RKO (cell line): ENCODE measurements around the gene SLC43A1.

ENCODE experiments used
- DNase-seq: peaks from one replicate; pipeline ENCODE4 v3.0.0-alpha.2; 2016; ENCODE audit warnings: low spot score

Gene SLC43A1

DNA sequence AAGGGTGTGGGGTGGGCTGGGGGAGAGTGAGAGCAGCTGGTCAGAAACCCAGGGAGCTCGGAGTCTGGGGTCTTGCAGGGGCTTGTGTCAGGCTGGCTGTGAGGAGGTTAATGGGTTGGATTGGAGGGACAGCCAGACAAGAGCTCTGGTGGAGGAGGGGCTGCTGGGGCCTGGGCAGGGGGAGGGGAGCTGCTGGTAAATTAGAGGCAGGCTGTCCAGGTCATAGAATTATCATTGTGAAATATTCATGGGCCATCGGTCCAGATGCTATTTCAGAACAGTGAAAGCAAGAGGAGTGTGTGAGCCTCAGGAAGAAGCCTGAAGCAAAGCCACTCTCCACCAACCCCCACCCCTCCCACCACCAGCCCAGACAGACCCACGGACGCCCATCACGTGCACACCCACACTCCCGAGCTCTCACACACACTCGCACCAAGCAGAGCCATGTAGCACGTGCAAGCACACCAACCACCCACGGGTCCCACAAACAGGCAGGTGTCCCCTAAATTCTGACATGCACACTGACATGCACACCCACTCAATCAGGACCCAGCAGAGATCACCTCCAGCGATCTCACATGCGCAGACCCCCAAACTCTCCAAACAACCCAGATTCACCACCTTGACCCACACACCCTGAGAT is 36.4 kb downstream of the SLC43A1 start:
- DNase-seq: no peak

DNA sequence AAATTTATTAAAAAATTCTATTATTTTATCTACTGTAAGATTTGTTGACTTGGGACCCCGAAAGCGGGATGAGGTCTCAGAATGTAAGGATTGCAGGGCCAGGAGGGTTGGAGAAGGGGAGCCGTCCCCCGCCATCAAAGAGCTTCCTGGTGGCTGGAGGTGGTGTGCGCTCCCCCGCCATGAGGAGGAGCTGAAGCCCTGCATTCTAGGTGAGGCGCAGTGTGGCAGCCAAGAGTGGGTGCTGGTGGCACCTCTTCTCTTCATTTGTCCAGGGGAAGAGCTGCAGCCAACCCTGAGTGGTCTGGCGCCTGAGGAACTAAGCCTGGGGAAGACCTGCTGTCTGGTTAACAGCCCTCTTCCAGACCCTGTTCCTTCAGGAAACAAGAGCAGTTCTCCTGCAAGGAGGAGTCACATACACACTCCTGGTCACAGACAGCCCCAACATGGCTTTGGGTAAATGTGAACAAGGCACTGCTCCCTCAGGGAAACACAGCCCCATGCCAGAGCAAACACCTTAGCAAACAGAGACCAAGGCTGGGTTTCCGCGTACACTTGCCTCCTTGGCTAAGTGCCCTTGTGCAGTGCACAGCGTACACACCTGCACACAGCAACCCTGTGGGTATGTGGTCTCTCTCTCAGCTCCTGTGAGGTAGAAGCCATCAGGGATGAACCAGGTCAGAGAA is 37.9 kb downstream of the SLC43A1 start:
- DNase-seq: no peak

DNA sequence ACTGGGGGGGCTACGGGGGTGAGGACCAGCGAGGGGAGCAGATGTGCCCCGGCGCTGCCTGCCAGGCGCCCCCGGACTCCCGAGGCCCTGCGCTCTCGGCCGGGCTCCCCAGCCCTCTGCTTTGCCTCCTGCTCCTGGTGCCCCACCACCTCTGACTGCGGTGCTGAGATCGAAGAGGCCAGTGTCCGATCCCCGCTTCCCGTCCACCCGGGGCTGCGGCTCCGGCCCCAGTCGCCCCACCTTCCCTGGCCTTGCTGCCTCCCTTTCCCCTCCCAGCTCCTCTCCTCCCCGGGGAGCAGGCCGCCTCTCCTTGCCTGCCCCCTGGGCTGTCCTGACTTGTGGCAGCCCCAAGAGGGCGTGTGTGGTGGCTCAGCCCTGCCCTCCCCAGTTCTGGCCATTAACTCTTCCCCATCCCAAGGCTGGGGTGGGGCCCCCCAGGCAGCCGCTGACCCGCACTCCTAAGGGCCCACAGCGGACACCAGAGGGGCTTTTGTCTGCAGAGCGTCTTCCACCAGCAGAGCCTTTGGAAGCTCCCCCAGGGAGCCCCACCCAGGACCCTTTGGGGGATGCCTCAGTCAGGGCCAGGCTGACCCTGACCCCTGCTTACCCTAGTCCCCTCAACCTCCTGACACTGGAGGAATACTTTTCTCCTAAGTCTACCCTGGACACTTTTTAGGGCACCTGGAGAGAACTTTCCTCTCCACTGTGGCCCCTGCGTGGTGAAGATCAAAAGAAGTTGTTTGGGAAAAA is 38.6 kb downstream of the SLC43A1 start:
- DNase-seq: peak; percentile 84

DNA sequence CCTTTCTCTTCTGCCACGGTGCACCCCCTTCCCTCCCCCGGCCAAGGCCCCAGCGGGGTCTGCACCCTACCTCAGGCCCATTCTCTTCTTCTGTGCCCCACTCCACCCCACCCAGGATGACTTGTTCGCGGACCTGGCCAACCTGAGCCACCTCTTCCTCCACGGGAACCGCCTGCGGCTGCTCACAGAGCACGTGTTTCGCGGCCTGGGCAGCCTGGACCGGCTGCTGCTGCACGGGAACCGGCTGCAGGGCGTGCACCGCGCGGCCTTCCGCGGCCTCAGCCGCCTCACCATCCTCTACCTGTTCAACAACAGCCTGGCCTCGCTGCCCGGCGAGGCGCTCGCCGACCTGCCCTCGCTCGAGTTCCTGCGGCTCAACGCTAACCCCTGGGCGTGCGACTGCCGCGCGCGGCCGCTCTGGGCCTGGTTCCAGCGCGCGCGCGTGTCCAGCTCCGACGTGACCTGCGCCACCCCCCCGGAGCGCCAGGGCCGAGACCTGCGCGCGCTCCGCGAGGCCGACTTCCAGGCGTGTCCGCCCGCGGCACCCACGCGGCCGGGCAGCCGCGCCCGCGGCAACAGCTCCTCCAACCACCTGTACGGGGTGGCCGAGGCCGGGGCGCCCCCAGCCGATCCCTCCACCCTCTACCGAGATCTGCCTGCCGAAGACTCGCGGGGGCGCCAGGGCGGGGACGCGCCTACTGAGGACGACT is 39.3 kb downstream of the SLC43A1 start:
- DNase-seq: peak; percentile 59

DNA sequence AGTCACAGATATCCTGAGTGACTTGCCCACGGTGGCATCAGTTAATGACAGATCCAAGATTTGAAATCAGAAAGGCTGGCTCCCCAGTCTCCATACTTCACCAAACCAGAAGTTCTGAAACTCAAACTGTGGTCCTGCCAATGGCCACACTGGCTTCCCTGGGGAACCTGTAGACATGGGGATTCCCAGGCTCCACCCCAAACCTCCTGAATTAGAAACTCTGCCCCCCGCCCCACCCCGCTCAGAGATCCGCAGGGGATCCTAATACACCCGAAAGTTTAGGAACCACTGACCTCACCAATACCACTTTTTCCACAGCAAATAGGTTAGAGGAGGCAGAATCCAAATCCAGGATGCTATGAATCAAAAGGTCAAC is 39.8 kb downstream of the SLC43A1 start:
- DNase-seq: no peak

DNA sequence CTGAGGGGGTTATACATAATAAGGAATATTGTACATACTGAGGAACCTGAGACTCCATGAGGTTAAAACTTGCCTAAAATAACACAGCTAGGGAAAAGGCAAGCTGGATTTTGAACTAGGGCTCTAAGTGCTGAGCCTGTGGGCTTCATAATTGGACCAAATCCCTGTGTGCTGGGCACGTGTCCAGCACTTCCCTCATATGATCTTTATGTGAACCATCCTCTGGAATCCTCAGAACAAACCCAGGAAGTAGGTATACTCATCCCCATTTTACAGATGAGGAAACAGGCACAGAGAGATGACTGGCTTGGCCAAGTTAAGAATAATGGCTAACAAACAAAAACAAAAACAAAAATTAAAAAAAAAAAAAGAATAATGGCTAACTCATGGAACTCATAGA is 40.3 kb downstream of the SLC43A1 start:
- DNase-seq: peak; percentile 64

DNA sequence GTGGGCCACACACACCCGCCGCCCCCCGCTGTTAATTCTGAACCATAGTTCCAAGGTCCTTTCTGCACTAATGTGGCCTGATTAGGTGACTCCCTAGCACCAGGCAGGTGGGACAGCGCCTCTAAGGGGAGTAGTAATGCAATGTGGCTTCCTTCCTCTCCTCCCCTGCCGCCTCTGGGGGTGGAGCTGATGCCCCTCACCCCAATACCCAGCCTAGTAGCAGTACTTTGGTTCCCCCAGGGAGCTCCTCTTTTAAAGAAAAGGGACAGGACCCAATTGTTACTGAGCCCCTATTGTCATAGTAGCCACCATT is 40.7 kb downstream of the SLC43A1 start:
- DNase-seq: no peak

DNA sequence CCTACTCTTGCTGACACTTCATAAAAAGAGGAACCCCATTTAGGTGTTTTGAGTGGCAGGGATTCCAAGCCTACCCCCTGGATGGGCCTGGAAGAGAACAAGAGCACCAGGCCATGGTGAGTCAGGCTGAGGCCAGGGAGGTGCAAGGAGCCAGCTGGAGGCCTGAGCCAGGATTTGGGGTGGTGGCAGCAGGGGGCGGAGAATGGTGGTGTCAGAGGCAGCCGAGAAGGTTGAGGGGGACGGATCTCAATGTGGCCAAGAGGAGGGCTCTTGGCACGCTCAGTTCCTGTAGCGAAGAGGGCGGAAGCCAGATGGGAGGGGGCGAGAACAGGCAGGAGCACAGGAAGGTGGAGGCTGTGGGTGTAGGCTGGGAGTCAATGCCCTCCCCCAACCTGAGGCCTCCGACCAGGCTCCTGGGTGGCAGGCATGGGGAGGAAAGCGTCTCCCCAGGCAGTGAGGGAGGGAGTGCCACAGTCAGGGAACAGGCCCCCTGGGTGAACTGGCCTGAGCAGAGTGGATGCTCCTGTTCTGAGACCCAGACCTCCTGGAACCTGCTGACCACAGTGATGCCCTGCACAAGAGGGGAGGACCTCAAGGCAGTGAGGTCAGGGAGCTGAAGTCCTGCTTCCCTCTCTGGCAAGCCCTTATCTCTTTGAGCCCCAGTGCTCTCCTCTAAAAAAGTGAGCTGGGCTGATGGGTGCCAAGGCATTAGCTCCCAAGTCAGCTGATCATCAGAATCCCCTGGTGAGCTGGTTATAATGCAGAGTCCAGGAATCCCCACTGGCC is 41.3 kb downstream of the SLC43A1 start:
- peak; percentile 35 for DNase-seq

DNA sequence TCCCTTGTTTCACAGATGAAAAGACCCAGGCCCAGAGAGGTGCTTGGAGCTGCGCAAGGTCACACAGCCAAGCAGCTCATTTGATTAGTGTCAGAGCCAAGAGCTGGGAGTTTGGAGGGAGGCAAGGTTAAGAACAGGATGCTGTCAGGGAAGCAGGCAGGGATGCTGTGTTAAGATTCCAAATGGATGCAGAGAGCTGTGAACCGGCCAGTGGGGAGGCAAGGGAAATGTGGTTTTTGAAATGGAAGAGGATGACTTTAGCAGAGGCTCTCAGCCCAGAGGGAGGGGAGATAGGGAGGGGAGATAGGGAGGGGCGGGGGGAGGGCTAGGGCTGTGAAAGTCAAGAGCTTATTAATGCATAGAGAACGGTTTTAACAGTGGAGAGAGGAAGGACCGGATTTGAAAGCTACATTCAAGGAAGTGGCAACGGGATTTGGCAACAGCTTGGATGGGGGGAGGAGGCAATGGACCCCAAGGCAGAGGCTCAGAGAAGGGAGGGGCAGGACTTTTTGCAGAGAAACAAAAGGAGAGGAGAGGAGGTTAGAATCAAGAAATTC is 42.1 kb downstream of the SLC43A1 start:
- DNase-seq: no peak

DNA sequence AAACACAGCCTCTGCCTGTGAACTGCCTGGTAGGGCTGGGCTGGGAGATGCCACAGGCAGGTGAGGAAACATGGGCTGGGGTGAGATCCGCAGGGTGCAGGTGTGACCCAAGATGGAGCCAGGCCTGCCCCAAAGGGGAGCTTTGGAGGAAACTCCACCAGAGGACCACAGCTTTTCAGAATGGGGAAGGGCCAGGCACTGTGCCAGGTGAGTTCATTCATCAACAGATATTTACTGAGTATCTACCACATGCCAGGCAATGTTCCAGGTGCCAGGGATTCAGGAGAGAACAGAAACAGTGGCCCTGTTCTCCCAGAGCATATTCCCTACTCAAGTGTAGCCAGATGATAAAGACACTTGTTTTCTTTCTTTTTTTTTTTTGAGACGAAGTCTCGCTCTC is 44.0 kb downstream of the SLC43A1 start:
- DNase-seq: no peak

DNA sequence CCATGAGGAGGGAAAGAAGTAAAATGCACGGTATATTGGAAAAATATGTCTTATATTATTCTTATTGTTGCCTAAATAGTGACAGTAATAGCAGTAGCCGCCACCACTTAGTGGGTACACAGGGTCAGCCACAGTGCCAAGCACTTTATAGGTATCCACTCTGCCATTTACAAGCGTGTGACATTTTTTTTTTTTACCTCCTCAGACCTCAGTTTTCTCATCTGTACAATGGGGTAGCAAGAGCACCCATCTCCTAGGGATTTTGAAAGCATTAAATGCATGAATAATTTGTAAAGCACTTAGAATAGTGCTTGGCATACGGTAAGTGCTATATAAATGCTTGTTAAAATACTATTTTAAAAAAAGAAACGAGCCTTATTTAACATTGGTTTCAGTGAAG is 46.2 kb downstream of the SLC43A1 start:
- DNase-seq: no peak

DNA sequence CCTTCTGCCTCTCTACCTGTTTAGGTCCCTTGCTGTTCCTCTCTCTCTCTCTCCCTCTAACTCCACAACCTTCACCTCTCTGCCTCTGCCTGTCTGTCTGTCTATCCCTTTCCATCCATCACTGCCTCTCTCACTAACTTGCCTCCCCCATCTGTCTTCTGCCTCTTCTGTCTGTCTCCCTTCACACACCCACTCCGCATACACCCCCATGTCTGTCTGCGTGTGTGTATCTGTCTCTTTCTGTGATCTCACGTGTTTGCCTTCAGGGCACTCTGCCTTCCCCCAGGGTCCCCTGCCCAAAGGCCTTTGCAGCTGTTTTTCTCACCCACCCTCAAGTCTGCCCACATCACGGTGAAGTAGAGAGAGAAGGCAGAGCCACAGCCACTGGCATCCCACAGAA is 47.2 kb downstream of the SLC43A1 start:
- no peak for DNase-seq

DNA sequence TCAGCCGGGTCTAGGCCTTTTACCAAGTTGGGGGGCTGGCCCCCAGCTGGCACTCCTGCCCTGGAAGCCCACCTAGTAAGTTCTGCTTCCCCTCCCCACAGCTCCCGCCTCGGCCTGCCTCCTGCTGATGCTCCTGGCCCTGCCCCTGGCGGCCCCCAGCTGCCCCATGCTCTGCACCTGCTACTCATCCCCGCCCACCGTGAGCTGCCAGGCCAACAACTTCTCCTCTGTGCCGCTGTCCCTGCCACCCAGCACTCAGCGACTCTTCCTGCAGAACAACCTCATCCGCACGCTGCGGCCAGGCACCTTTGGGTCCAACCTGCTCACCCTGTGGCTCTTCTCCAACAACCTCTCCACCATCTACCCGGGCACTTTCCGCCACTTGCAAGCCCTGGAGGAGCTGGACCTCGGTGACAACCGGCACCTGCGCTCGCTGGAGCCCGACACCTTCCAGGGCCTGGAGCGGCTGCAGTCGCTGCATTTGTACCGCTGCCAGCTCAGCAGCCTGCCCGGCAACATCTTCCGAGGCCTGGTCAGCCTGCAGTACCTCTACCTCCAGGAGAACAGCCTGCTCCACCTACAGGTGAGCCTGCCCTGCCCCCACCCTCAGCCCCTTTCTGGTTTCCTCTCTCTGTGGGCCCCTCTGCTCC is 47.9 kb downstream of the SLC43A1 start:
- no peak for DNase-seq

DNA sequence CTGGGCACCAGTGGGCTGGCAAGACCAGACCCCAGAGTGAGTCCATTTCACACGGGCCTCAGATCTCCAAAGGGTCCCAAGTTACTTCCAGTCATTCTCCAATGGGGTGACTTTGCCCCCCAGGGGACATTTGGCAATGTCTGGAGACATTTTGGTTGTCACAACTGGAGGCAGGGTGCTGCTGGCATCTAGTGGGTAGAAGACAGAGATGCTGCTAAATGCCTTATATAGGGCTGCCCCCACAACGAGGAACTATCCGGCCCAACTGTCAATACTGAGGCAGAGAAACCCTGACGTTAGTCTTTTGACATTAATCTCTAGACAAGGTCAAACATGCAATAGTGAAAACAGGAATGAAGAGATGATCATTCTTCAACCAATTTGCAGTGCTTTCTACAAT is 48.8 kb downstream of the SLC43A1 start:
- no peak for DNase-seq

DNA sequence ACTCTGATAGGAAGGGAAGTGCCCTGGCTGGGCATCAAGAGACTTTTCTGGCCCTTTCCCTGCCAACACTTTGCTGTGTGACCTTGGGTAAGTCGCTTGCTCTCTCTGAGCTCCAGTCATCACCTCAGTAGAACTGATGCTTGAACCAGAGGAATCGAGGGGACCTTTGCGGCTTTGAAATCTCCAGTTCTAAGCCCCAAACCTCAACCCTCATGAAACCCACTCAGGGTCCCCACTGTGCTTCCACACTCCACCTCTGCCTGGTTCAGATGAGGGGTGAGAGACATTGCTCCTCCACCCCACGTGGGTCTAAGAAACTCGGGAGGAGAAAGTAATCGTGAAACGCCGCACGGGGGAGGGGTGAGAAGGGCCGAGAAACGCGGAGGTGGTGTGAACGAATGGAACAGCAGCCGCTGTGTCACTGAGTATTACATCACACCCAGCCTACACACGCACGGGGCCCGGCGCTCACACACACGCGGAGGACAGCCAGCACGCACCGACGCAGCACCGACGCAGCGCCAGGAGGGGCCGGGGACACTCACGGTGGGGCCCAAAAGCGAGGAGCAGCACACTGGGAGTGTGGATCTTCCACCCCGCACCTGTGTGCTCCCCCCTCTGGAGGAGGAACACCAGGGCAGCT is 50.8 kb downstream of the SLC43A1 start:
- no peak for DNase-seq

DNA sequence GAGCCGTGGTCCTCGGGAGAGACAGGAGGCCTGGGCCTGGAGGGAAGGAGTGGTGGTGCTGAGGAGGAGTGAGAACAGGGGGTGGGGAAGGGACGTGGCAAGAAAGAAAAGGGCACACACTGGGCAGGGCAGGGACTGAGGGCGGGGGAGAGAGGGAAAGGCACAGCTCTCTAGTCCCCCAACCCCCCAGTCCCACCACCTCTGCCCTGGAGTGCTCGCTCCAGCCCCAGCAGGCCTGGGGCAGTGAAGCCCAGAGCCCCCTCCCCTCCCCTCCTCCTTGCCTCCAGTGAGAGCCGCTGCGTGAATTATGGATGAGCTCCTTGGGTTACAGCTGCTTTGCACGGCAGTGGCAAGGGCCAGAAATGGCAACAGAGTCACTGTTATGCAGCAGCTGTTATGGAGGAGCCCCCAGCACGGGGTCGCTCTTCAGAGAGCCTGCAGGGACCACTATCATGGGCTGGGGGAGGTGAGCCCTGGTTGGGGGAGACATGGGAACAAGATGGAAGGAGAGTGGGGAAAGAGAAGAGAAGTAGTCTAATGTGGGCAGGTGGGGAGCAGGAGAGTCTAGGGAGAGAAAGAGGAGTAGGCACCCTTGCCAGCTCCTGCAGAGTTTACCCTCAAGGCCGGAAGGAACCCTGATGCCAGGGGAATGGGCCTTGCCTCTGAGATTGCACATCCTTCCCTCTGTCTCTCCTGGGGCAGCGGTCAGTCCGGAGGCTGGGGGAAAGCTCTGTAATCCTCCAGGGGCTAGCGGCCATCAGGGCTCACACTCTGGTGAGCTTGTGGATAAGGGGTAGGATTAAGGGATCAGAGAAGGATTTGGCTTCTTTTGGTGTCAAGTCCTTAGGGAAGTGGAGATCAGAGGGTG is 51.6 kb downstream of the SLC43A1 start:
- DNase-seq: no peak

DNA sequence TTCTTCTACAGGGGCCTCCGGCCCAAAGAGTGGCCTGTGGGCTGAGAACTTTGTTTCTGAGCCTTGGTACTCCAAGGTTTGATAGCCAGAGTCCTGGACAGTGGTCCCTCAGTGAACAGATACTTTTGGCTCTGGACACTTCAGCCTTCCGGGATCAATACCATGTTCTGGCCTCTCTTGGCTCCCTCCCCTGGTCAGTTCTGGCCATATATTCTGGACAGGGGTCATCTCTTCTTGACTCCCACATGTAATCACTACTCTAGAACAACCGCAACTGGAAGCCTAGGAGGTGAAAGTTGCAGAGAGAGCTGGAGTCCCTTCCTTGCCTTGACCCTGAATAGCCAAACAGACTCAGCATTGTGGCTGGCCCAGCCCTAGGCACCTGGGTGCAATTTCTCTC is 52.9 kb downstream of the SLC43A1 start:
- DNase-seq: no peak

DNA sequence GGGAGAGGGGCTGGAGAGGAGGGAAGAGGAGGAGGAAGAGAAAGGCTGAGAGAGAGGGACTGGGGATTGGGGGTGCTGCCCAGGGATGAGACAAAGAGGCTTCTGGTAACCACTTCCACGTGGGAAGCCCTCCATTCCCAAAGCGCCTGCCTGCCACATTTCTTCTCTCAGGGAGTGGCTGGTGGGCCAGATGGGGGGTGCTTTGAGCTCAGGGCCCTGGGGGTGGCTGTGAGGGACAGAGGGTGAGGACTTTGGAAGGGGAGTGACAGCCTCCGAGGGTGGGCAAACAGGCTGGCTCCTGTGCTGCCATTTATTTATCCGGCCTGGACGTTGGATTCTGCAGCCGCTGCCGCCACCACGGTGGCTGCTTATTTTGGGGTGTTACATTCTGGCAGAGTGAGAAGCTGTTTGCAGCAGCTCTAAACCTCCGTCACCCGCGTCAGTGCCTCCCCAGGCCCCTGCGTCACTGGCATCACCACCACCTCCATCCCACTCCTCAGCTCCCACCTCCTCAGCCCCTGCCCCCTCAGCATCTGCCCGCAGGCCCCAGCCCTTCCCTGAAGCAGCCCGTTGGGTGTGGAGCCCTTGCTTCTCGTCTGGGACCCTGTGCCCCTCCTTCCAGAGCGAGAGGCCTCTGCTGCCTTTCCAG is 53.5 kb downstream of the SLC43A1 start:
- DNase-seq: no peak
